ENCODE measurements around the gene FZD8. TPM values are rescaled to one million over a fixed set of nuclear protein-coding genes. Genes with fewer than 3 reads are reported as not detected.

Gene FZD8
- total RNA-seq, 4 donors from 2014 or later: 3.5 to 10.3 (median 6.0) TPM

DNA sequence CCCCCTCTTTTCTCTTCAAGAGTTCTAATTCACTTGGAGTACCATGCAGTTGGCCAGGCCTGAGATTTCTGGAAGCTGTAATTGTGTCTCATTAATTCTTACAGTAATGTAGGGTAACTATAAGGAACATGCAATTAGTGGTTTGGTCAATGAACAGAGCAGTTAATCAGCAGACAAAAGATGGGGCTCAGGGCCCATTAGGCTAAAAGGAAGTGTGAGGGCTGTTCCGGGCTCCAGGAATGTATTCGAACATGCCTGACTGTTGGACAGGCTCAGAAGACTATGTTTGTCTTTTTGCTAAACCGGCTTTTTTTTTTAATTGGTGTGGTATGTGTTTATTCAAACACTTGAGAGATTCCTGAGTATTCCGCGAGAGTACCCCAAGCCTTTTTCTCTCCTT, 42.5 kb upstream of the FZD8 start:
- DNase-seq (ENCODE audit: low spot score in 2 of 2): no peak
- Histone ChIP-seq H3K27me3 (peaks cover 12% of the 10 kb centered on the region), H3K27ac (no peak overlapping the region), H3K9me3 (no peaks in the 10 kb centered on the region), H3K4me1 (no peaks in the 10 kb centered on the region), H3K4me3 (no peak overlapping the region), H3K36me3 (no peaks in the 10 kb centered on the region)
- TF ChIP-seq POLR2A (IDR thresholded peaks at IDR 0.05) (no peak), EP300 (IDR thresholded peaks at IDR 0.05) (no peak), POLR2AphosphoS5 (IDR thresholded peaks at IDR 0.05) (no peak)
- TF ChIP-seq, protein P1, sequence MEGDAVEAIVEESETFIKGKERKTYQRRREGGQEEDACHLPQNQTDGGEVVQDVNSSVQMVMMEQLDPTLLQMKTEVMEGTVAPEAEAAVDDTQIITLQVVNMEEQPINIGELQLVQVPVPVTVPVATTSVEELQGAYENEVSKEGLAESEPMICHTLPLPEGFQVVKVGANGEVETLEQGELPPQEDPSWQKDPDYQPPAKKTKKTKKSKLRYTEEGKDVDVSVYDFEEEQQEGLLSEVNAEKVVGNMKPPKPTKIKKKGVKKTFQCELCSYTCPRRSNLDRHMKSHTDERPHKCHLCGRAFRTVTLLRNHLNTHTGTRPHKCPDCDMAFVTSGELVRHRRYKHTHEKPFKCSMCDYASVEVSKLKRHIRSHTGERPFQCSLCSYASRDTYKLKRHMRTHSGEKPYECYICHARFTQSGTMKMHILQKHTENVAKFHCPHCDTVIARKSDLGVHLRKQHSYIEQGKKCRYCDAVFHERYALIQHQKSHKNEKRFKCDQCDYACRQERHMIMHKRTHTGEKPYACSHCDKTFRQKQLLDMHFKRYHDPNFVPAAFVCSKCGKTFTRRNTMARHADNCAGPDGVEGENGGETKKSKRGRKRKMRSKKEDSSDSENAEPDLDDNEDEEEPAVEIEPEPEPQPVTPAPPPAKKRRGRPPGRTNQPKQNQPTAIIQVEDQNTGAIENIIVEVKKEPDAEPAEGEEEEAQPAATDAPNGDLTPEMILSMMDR (IDR thresholded peaks at IDR 0.05): no peak
- WGBS: 70% methylated on average over 5 of the region's 5 CpGs

DNA sequence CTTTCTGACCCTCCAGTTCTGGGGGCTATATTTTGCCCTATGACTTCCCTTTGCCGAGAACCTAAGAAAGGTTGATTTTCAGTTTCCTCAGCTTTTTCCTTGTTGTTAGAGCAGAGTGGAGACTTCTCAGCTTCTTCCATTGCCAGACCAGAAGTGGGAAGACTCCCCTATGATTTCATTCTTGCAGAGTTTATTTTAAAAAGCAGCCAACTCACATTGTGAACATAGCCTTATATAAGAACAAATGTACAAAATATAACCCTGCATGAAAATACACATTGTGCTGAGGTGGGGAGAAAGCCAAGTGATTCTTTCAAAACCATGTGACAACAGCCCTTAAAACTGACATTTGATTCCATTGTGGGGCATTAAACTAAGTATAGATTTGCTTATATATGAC, 33.8 kb upstream of the FZD8 start:
- TF ChIP-seq, protein P1 (IDR thresholded peaks at IDR 0.05): no peak
- no peak for TF ChIP-seq POLR2AphosphoS5 (IDR thresholded peaks at IDR 0.05)
- TF ChIP-seq EP300 (IDR thresholded peaks at IDR 0.05): no peak
- TF ChIP-seq POLR2A (IDR thresholded peaks at IDR 0.05): no peak
- Histone ChIP-seq H3K4me3 (no peak overlapping the region), H3K27me3 (no peaks in the 10 kb centered on the region), H3K4me1 (no peaks in the 10 kb centered on the region), H3K9me3 (no peaks in the 10 kb centered on the region), H3K36me3 (no peaks in the 10 kb centered on the region), H3K27ac (no peak overlapping the region)
- WGBS: 79% methylated on average over 1 of the region's 1 CpG
- no peak for DNase-seq (ENCODE audit: low spot score in 2 of 2)

DNA sequence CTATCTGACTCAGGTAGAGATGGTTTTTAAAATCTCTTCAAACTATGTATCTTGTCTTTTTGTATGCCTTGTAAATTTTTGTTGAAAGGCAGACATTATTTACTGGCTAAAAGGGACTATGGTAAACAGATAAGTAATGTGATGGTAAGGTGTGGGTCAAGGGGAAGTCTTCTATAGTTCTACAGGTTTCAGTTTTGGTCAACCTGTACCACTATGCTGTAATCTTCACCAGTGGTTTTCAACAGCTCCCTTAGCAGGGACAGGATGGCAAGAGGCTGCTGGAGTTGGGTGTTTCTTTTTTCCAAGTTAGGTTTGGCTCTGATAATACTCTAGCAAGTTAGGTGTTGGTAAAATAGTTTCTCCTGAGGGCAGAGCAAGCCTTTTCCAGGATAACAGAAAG, 32.7 kb upstream of the FZD8 start:
- no peak for DNase-seq (ENCODE audit: low spot score in 2 of 2)

DNA sequence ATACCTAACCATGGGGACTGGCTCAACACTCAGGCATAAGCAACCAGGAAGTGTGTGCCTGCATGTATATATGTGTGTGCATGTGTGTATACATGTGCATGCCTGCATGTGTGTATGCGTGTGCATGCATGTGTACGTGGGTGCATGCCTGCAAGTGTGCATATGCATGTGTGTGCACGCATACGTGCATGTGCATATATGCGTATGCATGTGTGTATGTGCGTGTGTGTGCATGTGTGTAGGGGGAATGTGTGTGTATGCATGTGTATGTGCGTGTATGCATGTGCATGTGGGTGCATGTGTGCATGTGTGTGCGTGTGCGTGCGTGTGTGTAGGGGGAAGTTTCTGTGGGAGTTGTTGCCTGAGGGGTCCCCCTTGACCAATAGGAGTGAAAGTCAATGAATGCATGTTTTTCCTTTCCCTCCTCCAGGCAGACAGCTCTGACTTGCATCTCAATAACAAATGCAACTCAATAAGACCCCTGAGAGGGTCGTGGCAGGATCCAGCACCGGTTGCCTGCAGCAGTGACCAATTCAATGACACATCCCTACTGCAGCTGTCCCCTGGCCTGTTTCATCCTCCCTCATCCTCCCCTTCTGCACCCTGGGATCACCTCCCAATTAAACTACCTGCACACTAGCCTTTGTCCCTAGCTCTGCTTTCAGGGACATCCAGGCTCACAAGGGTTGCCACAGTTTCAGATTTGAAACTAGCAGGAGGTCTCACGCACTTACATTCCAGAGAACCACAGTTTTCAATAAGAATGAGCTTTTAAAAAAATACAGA, 27.0 kb upstream of the FZD8 start:
- H3K36me3 ChIP-seq: no peaks in the 10 kb centered on the region
- no peak overlapping the region for H3K4me3 ChIP-seq
- no peaks in the 10 kb centered on the region for H3K4me1 ChIP-seq
- H3K9me3 ChIP-seq: no peaks in the 10 kb centered on the region
- DNase-seq (ENCODE audit: low spot score in 2 of 2): no peak
- peaks cover 4% of the 10 kb centered on the region for H3K27me3 ChIP-seq
- no peak overlapping the region for H3K27ac ChIP-seq
- TF ChIP-seq, protein P1 (IDR thresholded peaks at IDR 0.05): no peak
- no peak for TF ChIP-seq POLR2A (IDR thresholded peaks at IDR 0.05)
- no peak for TF ChIP-seq EP300 (IDR thresholded peaks at IDR 0.05)
- 80% methylated on average over 13 of the region's 13 CpGs for WGBS

More for the DNA sequence above, 32.7 kb upstream of the FZD8 start:
- no peak overlapping the region for H3K27ac ChIP-seq
- no peaks in the 10 kb centered on the region for H3K9me3 ChIP-seq
- H3K4me3 ChIP-seq: no peak overlapping the region
- TF ChIP-seq EP300 (IDR thresholded peaks at IDR 0.05) (no peak), POLR2AphosphoS5 (IDR thresholded peaks at IDR 0.05) (no peak), POLR2A (IDR thresholded peaks at IDR 0.05) (no peak)
- TF ChIP-seq, protein P1 (IDR thresholded peaks at IDR 0.05): no peak
- H3K36me3 ChIP-seq: no peaks in the 10 kb centered on the region
- no peaks in the 10 kb centered on the region for H3K4me1 ChIP-seq
- H3K27me3 ChIP-seq: peaks cover 4% of the 10 kb centered on the region

DNA sequence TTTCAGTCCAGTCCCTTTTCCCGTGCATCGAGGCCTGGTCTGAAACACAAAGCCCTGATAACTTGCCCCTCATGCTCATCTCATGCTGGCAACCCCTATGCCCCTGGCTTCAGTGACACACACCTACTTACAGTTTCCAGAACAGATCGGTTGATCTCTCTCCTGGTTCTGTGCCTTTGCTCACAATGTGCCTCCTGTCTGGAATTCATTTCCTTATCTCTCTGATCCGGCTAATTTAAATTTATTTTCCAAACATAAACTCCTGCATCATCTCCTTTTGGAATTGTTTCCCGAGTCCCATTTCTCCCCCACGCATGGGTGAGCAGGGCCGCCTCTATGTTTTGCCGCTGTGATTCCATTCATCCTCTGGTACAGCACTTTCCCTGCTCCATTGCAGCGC, 25.9 kb upstream of the FZD8 start:
- Histone ChIP-seq H3K36me3 (no peaks in the 10 kb centered on the region), H3K27me3 (peaks cover 4% of the 10 kb centered on the region), H3K4me1 (no peaks in the 10 kb centered on the region), H3K27ac (no peak overlapping the region), H3K9me3 (no peaks in the 10 kb centered on the region), H3K4me3 (no peak overlapping the region)
- 80% methylated on average over 9 of the region's 9 CpGs for WGBS
- TF ChIP-seq POLR2AphosphoS5 (IDR thresholded peaks at IDR 0.05): no peak
- TF ChIP-seq, protein P1 (IDR thresholded peaks at IDR 0.05): no peak
- no peak for TF ChIP-seq POLR2A (IDR thresholded peaks at IDR 0.05)
- no peak for TF ChIP-seq EP300 (IDR thresholded peaks at IDR 0.05)
- no peak for DNase-seq (ENCODE audit: low spot score in 2 of 2)

All from suprapubic skin (tissue), 4 donors.